MM.1S (cell line): ENCODE data around the gene NRIP3.

Source experiments
- CTCF ChIP-seq: fragments of 300-600 bp; sonication (generic); IDR thresholded peaks from 2 replicates; pipeline ENCODE4 v1.5.1; 2016; ENCODE audit warnings: antibody characterized with exemption, low read length, mixed read lengths
- EZH2 ChIP-seq: fragments of 300-600 bp; sonication (generic); optimal IDR thresholded peaks from 2 replicates; pipeline ENCODE3; 2017; ENCODE audit warnings: low read depth, mild to moderate bottlenecking, antibody characterized with exemption, low read length, mixed read lengths
- EZH2phosphoT487 ChIP-seq: fragments of 300-600 bp; sonication (generic); IDR thresholded peaks from 2 replicates; pipeline ENCODE4 v1.6.1; 2018; ENCODE audit warnings: antibody characterized with exemption, low read length

GRCh38 chr11:9039198-9039597 is 35.4 kb upstream of the NRIP3 start:
- no peak for TF ChIP-seq CTCF
- no peak for TF ChIP-seq EZH2phosphoT487
- TF ChIP-seq EZH2, result no peak
